ENCODE data around the gene NUP58.

NUP58 gene, protein sequence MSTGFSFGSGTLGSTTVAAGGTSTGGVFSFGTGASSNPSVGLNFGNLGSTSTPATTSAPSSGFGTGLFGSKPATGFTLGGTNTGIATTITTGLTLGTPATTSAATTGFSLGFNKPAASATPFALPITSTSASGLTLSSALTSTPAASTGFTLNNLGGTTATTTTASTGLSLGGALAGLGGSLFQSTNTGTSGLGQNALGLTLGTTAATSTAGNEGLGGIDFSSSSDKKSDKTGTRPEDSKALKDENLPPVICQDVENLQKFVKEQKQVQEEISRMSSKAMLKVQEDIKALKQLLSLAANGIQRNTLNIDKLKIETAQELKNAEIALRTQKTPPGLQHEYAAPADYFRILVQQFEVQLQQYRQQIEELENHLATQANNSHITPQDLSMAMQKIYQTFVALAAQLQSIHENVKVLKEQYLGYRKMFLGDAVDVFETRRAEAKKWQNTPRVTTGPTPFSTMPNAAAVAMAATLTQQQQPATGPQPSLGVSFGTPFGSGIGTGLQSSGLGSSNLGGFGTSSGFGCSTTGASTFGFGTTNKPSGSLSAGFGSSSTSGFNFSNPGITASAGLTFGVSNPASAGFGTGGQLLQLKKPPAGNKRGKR

GRCh38 chr13:25301347-25302113 lies at the start of gene NUP58:
Gene NUP58 (plus strand): TSS chr13:25301625. CDS start chr13:25301774, 149 bp downstream.
- CTCF ChIA-PET, result no interaction called here
- no peak for TF ChIP-seq CTCF (conservative IDR thresholded peaks at IDR 0.05; ENCODE audit: low read depth)
- peak within 1 kb of the TSS; percentile 94 for H3K27ac ChIP-seq
- peak; percentile 80 for DNase-seq (ENCODE audit: low spot score)
- POLR2A ChIA-PET (ENCODE audit: low non-redundant PET), result interaction anchor here (0.6 kb wide), 1 partner anchor 12 kb away, joined by 5 read pairs; no protein-coding TSS in a partner anchor

DNA sequence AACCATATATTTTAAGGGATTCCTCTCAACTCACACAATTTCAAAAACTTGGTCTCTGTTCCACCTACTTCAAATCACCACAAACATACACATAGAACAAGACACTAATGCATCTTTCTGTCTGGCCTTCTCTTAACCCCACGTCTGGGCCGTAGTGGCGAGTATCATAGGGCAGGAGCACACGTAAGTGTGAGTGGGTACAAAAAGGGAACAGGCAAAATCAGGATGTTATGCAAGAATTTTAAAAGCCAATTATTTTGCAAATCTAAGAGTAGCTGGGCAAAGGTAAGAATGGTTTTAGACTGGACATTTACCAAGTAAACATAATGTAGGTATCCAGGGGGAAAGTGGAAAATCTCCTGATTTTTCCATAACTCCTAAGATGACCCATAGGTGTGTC lies 49.2 kb upstream of the NUP58 start:
- CTCF ChIA-PET, result interaction anchor here (1.5 kb wide), 1 partner anchor 23 kb away, joined by 4 read pairs; no protein-coding TSS in a partner anchor
- no peak for DNase-seq (ENCODE audit: low spot score)
- POLR2A ChIA-PET (ENCODE audit: low non-redundant PET), result no interaction called here
- no peak for TF ChIP-seq CTCF (conservative IDR thresholded peaks at IDR 0.05; ENCODE audit: low read depth)
- no peak overlapping the region for H3K27ac ChIP-seq

- no peak for TF ChIP-seq CTCF (conservative IDR thresholded peaks at IDR 0.05; ENCODE audit: low read depth)
- DNase-seq (ENCODE audit: low spot score), result no peak
- no peak overlapping the region for H3K27ac ChIP-seq
- POLR2A ChIA-PET (ENCODE audit: low non-redundant PET), result no interaction called here
- CTCF ChIA-PET, result interaction anchor here (1.5 kb wide), 1 partner anchor 23 kb away, joined by 4 read pairs; no protein-coding TSS in a partner anchor
Measured at GRCh38 chr13:25252752-25253151, 48.7 kb upstream of the NUP58 start.

GRCh38 chr13:25253702-25254101 lies 47.7 kb upstream of the NUP58 start:
- CTCF ChIA-PET, result interaction anchor here (0.6 to 1.5 kb wide), 2 partner anchors 18 to 22 kb away, joined by 3 to 4 read pairs; no protein-coding TSS in a partner anchor

GRCh38 chr13:25262261-25262660 lies 39.2 kb upstream of the NUP58 start:
- CTCF ChIA-PET, result interaction anchor here (0.6 kb wide), 1 partner anchor 114 kb away, joined by 3 read pairs; no protein-coding TSS in a partner anchor
- TF ChIP-seq CTCF (conservative IDR thresholded peaks at IDR 0.05; ENCODE audit: low read depth), result no peak

More at GRCh38 chr13:25253702-25254101, 47.7 kb upstream of the NUP58 start:
- no peak overlapping the region for H3K27ac ChIP-seq
- POLR2A ChIA-PET (ENCODE audit: low non-redundant PET), result no interaction called here
- no peak for TF ChIP-seq CTCF (conservative IDR thresholded peaks at IDR 0.05; ENCODE audit: low read depth)
- DNase-seq (ENCODE audit: low spot score), result no peak

GRCh38 chr13:25266706-25267105 lies 34.7 kb upstream of the NUP58 start:
- TF ChIP-seq CTCF (conservative IDR thresholded peaks at IDR 0.05; ENCODE audit: low read depth), result no peak
- CTCF ChIA-PET, result interaction anchor here (0.6 kb wide), 1 partner anchor 24 kb away, joined by 4 read pairs; no protein-coding TSS in a partner anchor

More at GRCh38 chr13:25262261-25262660, 39.2 kb upstream of the NUP58 start:
- DNase-seq (ENCODE audit: low spot score), result no peak
- POLR2A ChIA-PET (ENCODE audit: low non-redundant PET), result no interaction called here
- no peak overlapping the region for H3K27ac ChIP-seq

More at GRCh38 chr13:25266706-25267105, 34.7 kb upstream of the NUP58 start:
- H3K27ac ChIP-seq, result no peak overlapping the region
- DNase-seq (ENCODE audit: low spot score), result no peak
- POLR2A ChIA-PET (ENCODE audit: low non-redundant PET), result no interaction called here

Measured in RWPE1 (cell line).